Right lobe of liver (tissue), 6 donors: ENCODE data around the gene ARL15. TPM values are rescaled to one million over a fixed set of nuclear protein-coding genes. Genes with fewer than 3 reads are reported as not detected.

Experiments
- ATAC-seq, 4 donors: fragments of 200-7000 bp; cut with Tn5 transposase; one replicate each; pipeline ENCODE4 v1.9.1; 2020; ENCODE audit warnings: mild to moderate bottlenecking in 4 of 4, moderate library complexity in 4 of 4
- DNase-seq, 3 donors: peaks; one replicate each; pipeline ENCODE4 v3.0.0-alpha.2; 2020
- H3K27ac ChIP-seq, 3 donors: fragments of 200-600 bp; one replicate each; pipeline ENCODE4 v1.8.0; 2022
- H3K27me3 ChIP-seq, 2 donors: fragments of 200-600 bp; one replicate each; pipeline ENCODE4 v1.8.0; 2022
- H3K36me3 ChIP-seq, 4 donors: fragments of 200-600 bp; sonication (generic) in 1 of 4; one replicate each; pipeline versions ENCODE4 v1.5.1 to v1.8.0; 2017 to 2022; ENCODE audit warnings: control low read depth in 1 of 4
- H3K4me1 ChIP-seq, 4 donors: fragments of 200-600 bp; sonication (generic) in 1 of 4; one replicate each; pipeline versions ENCODE4 v1.5.1 to v1.8.0; 2017 to 2022; ENCODE audit warnings: control low read depth in 1 of 4
- H3K4me3 ChIP-seq, 3 donors: fragments of 200-600 bp; one replicate each; pipeline ENCODE4 v1.8.0; 2022
- H3K9me3 ChIP-seq, 4 donors: fragments of 200-600 bp; sonication (generic) in 1 of 4; one replicate each; pipeline versions ENCODE4 v1.5.1 to v1.8.0; 2017 to 2022; ENCODE audit warnings: control low read depth in 1 of 4
- CTCF ChIP-seq, 4 donors: fragments of 200-600 bp in 3 of 4; fragments of 450-650 bp in 1 of 4; IDR thresholded peaks; one replicate each; pipeline versions ENCODE4 v1.5.1 to v1.8.0; 2016 to 2022; ENCODE audit warnings: antibody characterized with exemption in 4 of 4, mild to moderate bottlenecking in 2 of 4
- POLR2A ChIP-seq: fragments of 450-650 bp; IDR thresholded peaks from one replicate; pipeline ENCODE4 v1.6.1; 2017; ENCODE audit warnings: antibody characterized with exemption, mild to moderate bottlenecking
- WGBS: methylation state at CpG from one replicate; pipeline ENCODE4 v1.1.6; 2018; ENCODE audit warnings: low coverage, low lambda C conversion rate; ENCODE audit not compliant: insufficient coverage; ENCODE audit errors: missing lambda C conversion rate; 5-methylcytosine and 5-hydroxymethylcytosine counted together
- intact Hi-C, 2 donors: fragments of 100-400 bp; cut with DNase I; formaldehyde crosslinking; loops; one replicate each; pipeline versions ENCODE4 v1.11.2 to v1.14.1; 2022
- total RNA-seq, 6 experiments: library from RNA; depleted of rRNA in 2 of 6; stranded (reverse); fragments of >200 nt in 2 of 6; fragmentation: NEBNext Ultra II Directional in 3 of 6; extraction: Animal tissue kit (Norgen Biotek cat#: 25700) in 3 of 6; gene quantifications; one replicate each; pipeline versions ENCODE4 v1.1.0 to v1.2.4, GENCODE V29; 2016 to 2023
- donor health status: DM: no; HTN: yes; CAD: no.
- donor health status: DM: no; HTN: no; CAD: no.
- donor health status: DM: no; HTN: no; CAD: no.
- donor health status: DM: no; HTN: yes; CAD: no.
- donor health status: DM: no; HTN: yes; CAD: no.

The ARL15 gene
- total RNA-seq, 6 experiments from 2014 or later, result 6.3 to 16.5 (median 9.6) TPM

GRCh38 chr5:54279960-54280359 is 30.4 kb downstream of the ARL15 start:
- H3K27me3 ChIP-seq, result no peaks in the 10 kb centered on the region
- no peaks in the 10 kb centered on the region for H3K9me3 ChIP-seq
- H3K4me1 ChIP-seq, result no peaks in the 10 kb centered on the region
- H3K4me3 ChIP-seq, result no peak overlapping the region
- WGBS, result 100% methylated on average over 3 of the region's 3 CpGs
- no peaks in the 10 kb centered on the region for H3K36me3 ChIP-seq
- DNase-seq (no peak), ATAC-seq (no peak)
- TF ChIP-seq CTCF (IDR thresholded peaks at IDR 0.05), result no peak
- intact Hi-C loops, result no loop called here
- H3K27ac ChIP-seq, result no peak overlapping the region

GRCh38 chr5:54278979-54279717 is 31.2 kb downstream of the ARL15 start:
- Histone ChIP-seq H3K4me1 (no peaks in the 10 kb centered on the region), H3K4me3 (no peak overlapping the region), H3K9me3 (no peaks in the 10 kb centered on the region), H3K36me3 (no peaks in the 10 kb centered on the region), H3K27me3 (no peaks in the 10 kb centered on the region), H3K27ac (no peak overlapping the region)
- intact Hi-C loops, result no loop called here
- TF ChIP-seq CTCF (IDR thresholded peaks at IDR 0.05) (no peak), POLR2A (no peak)
- WGBS, result 79% methylated on average over 2 of the region's 4 CpGs
- ATAC-seq, result no peak
- DNase-seq, result no peak

- intact Hi-C loops, result no loop called here
- WGBS, result 52% methylated on average over 2 of the region's 3 CpGs
- Histone ChIP-seq H3K4me3 (no peak overlapping the region), H3K27me3 (no peaks in the 10 kb centered on the region), H3K9me3 (no peaks in the 10 kb centered on the region), H3K4me1 (no peaks in the 10 kb centered on the region), H3K27ac (no peak overlapping the region), H3K36me3 (no peaks in the 10 kb centered on the region)
- DNase-seq (no peak), ATAC-seq (no peak)
- no peak for TF ChIP-seq CTCF (IDR thresholded peaks at IDR 0.05)
- no peak for TF ChIP-seq POLR2A
Measured at GRCh38 chr5:54278036-54278830, 32.1 kb downstream of the ARL15 start.

GRCh38 chr5:54276048-54276447 is 34.3 kb downstream of the ARL15 start:
- intact Hi-C loops, result no loop called here
- ATAC-seq, result no peak

More at GRCh38 chr5:54276048-54276447, 34.3 kb downstream of the ARL15 start:
- H3K36me3 ChIP-seq, result no peaks in the 10 kb centered on the region
- H3K4me3 ChIP-seq, result no peak overlapping the region
- DNase-seq, result no peak
- H3K4me1 ChIP-seq, result no peaks in the 10 kb centered on the region
- no peak for TF ChIP-seq POLR2A
- no peak for TF ChIP-seq CTCF (IDR thresholded peaks at IDR 0.05)
- no peaks in the 10 kb centered on the region for H3K9me3 ChIP-seq
- 100% methylated on average over 1 of the region's 1 CpG for whole genome bisulfite sequencing
- H3K27ac ChIP-seq, result no peak overlapping the region
- H3K27me3 ChIP-seq, result no peaks in the 10 kb centered on the region
